Keratinocyte (primary cell): ENCODE measurements around the gene A3GALT2. TPM values are rescaled to one million over a fixed set of nuclear protein-coding genes. Genes with fewer than 3 reads are reported as not detected.

Experiments
- DNase-seq: peaks from one replicate; pipeline ENCODE4 v3.0.0-alpha.2; 2011; ENCODE audit warnings: low read depth, missing footprints, low spot score
- FAIRE-seq: peaks from 2 replicates; lab custom pipeline; 2011; peaks lifted over from hg19 to GRCh38; lab: Jason Lieb, UNC
- H2AFZ ChIP-seq: 2 replicates; pipeline ENCODE4 v1.6.0; 2012; ENCODE audit warnings: low read length, control low read depth, inconsistent platforms; ENCODE audit not compliant: control insufficient read depth
- H3K27ac ChIP-seq: 2 replicates; pipeline ENCODE4 v1.5.1; 2011; ENCODE audit warnings: low read length; ENCODE audit not compliant: control insufficient read depth, insufficient read depth
- H3K27me3 ChIP-seq: 3 replicates; pipeline ENCODE4 v1.6.0; 2011; ENCODE audit warnings: low read length; ENCODE audit not compliant: control insufficient read depth, insufficient read depth; ENCODE audit errors: extremely low read depth
- H3K36me3 ChIP-seq, 2 experiments: 2 replicates in 1 of 2; 3 replicates in 1 of 2; pipeline ENCODE4 v1.5.1; 2011; ENCODE audit warnings: low read length in 2 of 2, mild to moderate bottlenecking in 1 of 2; ENCODE audit not compliant: control insufficient read depth in 2 of 2, insufficient read depth in 2 of 2; ENCODE audit errors: extremely low read depth in 1 of 2
- H3K4me1 ChIP-seq: 3 replicates; pipeline ENCODE4 v1.5.1; 2011; ENCODE audit warnings: low read length; ENCODE audit not compliant: control insufficient read depth, insufficient read depth; ENCODE audit errors: extremely low read depth
- H3K4me2 ChIP-seq: 3 replicates; pipeline ENCODE4 v1.6.0; 2011; ENCODE audit warnings: low read depth, low read length; ENCODE audit not compliant: control insufficient read depth, insufficient read depth; ENCODE audit errors: extremely low read depth
- H3K4me3 ChIP-seq, 3 experiments: fragments of 200-600 bp in 1 of 3; sonication (generic) in 1 of 3; 2 replicates in 2 of 3; 3 replicates in 1 of 3; pipeline ENCODE4 v1.5.1; 2011 to 2016; ENCODE audit warnings: low read length in 3 of 3, mild to moderate bottlenecking in 3 of 3, control low read depth in 2 of 3, inconsistent platforms in 1 of 3, low read depth in 1 of 3, mixed read lengths in 1 of 3, mixed run types in 1 of 3, moderate library complexity in 1 of 3; ENCODE audit not compliant: control insufficient read depth in 2 of 3, insufficient read depth in 2 of 3; ENCODE audit errors: extremely low read depth in 1 of 3
- H3K79me2 ChIP-seq: 2 replicates; pipeline ENCODE4 v1.6.0; 2012; ENCODE audit warnings: low read length; ENCODE audit not compliant: control insufficient read depth, insufficient read depth
- H3K9ac ChIP-seq: 3 replicates; pipeline ENCODE4 v1.6.0; 2011; ENCODE audit warnings: low read length; ENCODE audit not compliant: control insufficient read depth, insufficient read depth; ENCODE audit errors: extremely low read depth
- H3K9me1 ChIP-seq: 3 replicates; pipeline ENCODE4 v1.6.0; 2011; ENCODE audit warnings: low read length; ENCODE audit not compliant: control insufficient read depth, insufficient read depth; ENCODE audit errors: extremely low read depth
- H3K9me3 ChIP-seq: 2 replicates; pipeline ENCODE4 v1.5.1; 2012; ENCODE audit warnings: low read depth, low read length; ENCODE audit not compliant: control insufficient read depth
- H4K20me1 ChIP-seq: 3 replicates; pipeline ENCODE4 v1.6.0; 2011; ENCODE audit warnings: low read length; ENCODE audit not compliant: control insufficient read depth, insufficient read depth; ENCODE audit errors: extremely low read depth
- CTCF ChIP-seq, 3 experiments: IDR thresholded peaks in 1 of 3; conservative IDR thresholded peaks in 1 of 3; optimal IDR thresholded peaks in 1 of 3; 2 replicates in 2 of 3; 3 replicates in 1 of 3; pipeline versions ENCODE3 to v1.5.1; 2011; ENCODE audit warnings: low read length in 3 of 3, mild to moderate bottlenecking in 3 of 3, moderate library complexity in 2 of 3, control low read depth in 1 of 3, inconsistent platforms in 1 of 3; ENCODE audit not compliant: insufficient read depth in 2 of 3; ENCODE audit errors: extremely low read depth in 1 of 3
- EZH2 ChIP-seq: IDR thresholded peaks from one replicate; pipeline ENCODE4 v1.6.1; 2012; ENCODE audit warnings: inconsistent platforms, mild to moderate bottlenecking, low read length, moderate library complexity
- dilution Hi-C: fragments of 300-500 bp; cut with MboI; formaldehyde crosslinking; loops from one replicate; pipeline ENCODE4 v1.7.0; 2020; ENCODE audit warnings: low sequenced_read_pairs; ENCODE audit not compliant: extremely low pct_ligation_motif_present
- polyA plus RNA-seq, 5 experiments: library from polyadenylated mRNA; depleted of rRNA in 3 of 5; stranded (reverse) in 3 of 5; stranded (forward) in 1 of 5; unstranded in 1 of 5; fragments of >200 nt; gene quantifications; 1 replicate in 1 of 5; 2 replicates in 3 of 5; 3 replicates in 1 of 5; pipeline versions ENCODE4 v1.2.1 to v1.2.3, GENCODE V29; 2011 to 2012; ENCODE audit warnings: missing spikeins in 2 of 5, low read depth in 1 of 5, low replicate concordance in 1 of 5

A3GALT2 gene
- polyA plus RNA-seq, 1 donor (not counting 4 experiments of a cell fraction or from before 2014, with no cell fraction given), result not detected

- Histone ChIP-seq H3K9ac (no peak overlapping the region), H3K9me3 (no peaks in the 10 kb centered on the region), H3K79me2 (no peaks in the 10 kb centered on the region), H2AFZ (no peak overlapping the region), H3K36me3 (peaks cover 19 to 45% of the 10 kb centered on the region in 2 experiments), H3K27ac (no peak overlapping the region), H4K20me1 (peaks cover 3% of the 10 kb centered on the region), H3K4me3 (no peak overlapping the region), H3K9me1 (peaks cover 7% of the 10 kb centered on the region), H3K4me2 (no peak overlapping the region), H3K4me1 (peaks cover 23% of the 10 kb centered on the region), H3K27me3 (no peaks in the 10 kb centered on the region)
- no peak for TF ChIP-seq CTCF (optimal IDR thresholded peaks at IDR 0.05 in 1 of 3, IDR thresholded peaks at IDR 0.05 in 1 of 3, conservative IDR thresholded peaks at IDR 0.05 in 1 of 3; ENCODE audit: extremely low read depth in 1 of 3, insufficient read depth in 2 of 3, low read length in 3 of 3)
- TF ChIP-seq EZH2, result no peak
- DNase-seq (no peak), FAIRE-seq (no peak)
- dilution Hi-C loops, result no loop called here
These were observed 46.0 kb upstream of the A3GALT2 start for GRCh38 chr1:33366762-33367484.

DNA sequence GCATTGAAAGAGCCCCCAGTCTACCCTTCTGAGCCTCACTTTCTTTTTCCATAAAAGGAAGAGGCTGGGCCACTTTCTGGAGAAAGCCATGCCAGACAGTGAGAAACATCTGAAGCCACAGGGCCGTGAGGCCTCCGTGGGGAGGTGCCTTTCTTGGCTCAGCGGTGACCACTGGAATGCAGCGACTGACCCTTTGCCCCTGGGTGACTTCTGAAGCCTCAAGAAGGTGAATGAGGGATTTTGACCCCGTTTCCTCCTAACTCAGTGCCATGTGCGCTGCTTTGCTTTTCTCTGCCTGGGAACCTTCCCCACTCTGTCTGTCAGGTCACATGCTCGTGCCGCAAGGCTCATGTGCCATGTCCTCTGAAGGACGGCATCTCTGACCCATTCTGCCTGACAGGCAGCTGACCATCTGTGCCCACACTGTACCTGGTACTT lies 44.7 kb upstream of the A3GALT2 start:
- Histone ChIP-seq H3K9ac (no peak overlapping the region), H3K4me2 (no peak overlapping the region), H4K20me1 (peaks cover 3% of the 10 kb centered on the region), H3K9me3 (no peaks in the 10 kb centered on the region), H3K27ac (no peak overlapping the region), H3K27me3 (no peaks in the 10 kb centered on the region), H3K4me1 (peaks cover 23% of the 10 kb centered on the region), H3K4me3 (no peak overlapping the region), H3K36me3 (peaks cover 15 to 45% of the 10 kb centered on the region in 2 experiments), H3K79me2 (no peaks in the 10 kb centered on the region), H2AFZ (no peak overlapping the region), H3K9me1 (peaks cover 7% of the 10 kb centered on the region)
- TF ChIP-seq EZH2 (no peak), CTCF (optimal IDR thresholded peaks at IDR 0.05 in 1 of 3, IDR thresholded peaks at IDR 0.05 in 1 of 3, conservative IDR thresholded peaks at IDR 0.05 in 1 of 3; ENCODE audit: extremely low read depth in 1 of 3, insufficient read depth in 2 of 3, low read length in 3 of 3) (no peak)
- dilution Hi-C loops, result no loop called here
- FAIRE-seq, result no peak
- no peak for DNase-seq
